HepG2 (cell line): ENCODE data around the gene OR4M1. TPM values are rescaled to one million over a fixed set of nuclear protein-coding genes. Genes with fewer than 3 reads are reported as not detected.

ENCODE experiments used
- ATAC-seq: fragments of 200-7000 bp; cut with Tn5 transposase; 3 replicates; pipeline ENCODE4 v1.9.1; 2020; ENCODE audit warnings: mild to moderate bottlenecking, moderate library complexity
- BruUV-seq: library from RNA; stranded (reverse); fragments of 400-500 nt; replicated peaks from 2 replicates; lab custom pipeline; 2021; lab: Mats Ljungman, UMichigan
- CTCF ChIA-PET: fragments of 300-600 bp; formaldehyde crosslinking; extraction: SDS; loops from one replicate; lab custom pipeline; 2021; ENCODE audit warnings: low total read pairs, inconsistent platforms, low intra/inter-chr PET ratio; lab: Yijun Ruan, JAX
- POLR2A ChIA-PET: fragments of 350-600 bp; sonication (Branson Sonifier 250); formaldehyde crosslinking; loops from one replicate; lab custom pipeline; 2020; ENCODE audit warnings: antibody characterized with exemption, inconsistent platforms; lab: Yijun Ruan, JAX
- DNase-seq: peaks from one replicate; pipeline ENCODE4 v3.0.0-alpha.2; 2015; ENCODE audit warnings: low spot score
- FAIRE-seq: peaks from 3 replicates; lab custom pipeline; 2011; peaks lifted over from hg19 to GRCh38; lab: Jason Lieb, UNC
- H2AFZ ChIP-seq: one replicate; pipeline ENCODE4 v1.6.1; 2011; ENCODE audit warnings: low read length, inconsistent platforms
- H3K27ac ChIP-seq: fragments of 300-600 bp; 3 replicates; pipeline ENCODE4 v1.8.0; 2011; ENCODE audit warnings: mixed run types, mild to moderate bottlenecking, mixed read lengths, low read length, inconsistent platforms; ENCODE audit not compliant: insufficient read depth; ENCODE audit errors: extremely low read length
- H3K27me3 ChIP-seq, 2 experiments: fragments of 200-600 bp in 1 of 2; 2 replicates in 1 of 2; 3 replicates in 1 of 2; pipeline versions ENCODE4 v1.6.0 to v1.8.0; 2011; ENCODE audit warnings: low read length in 2 of 2, mild to moderate bottlenecking in 2 of 2, moderate library complexity in 2 of 2, inconsistent platforms in 1 of 2; ENCODE audit not compliant: insufficient read depth in 2 of 2, control insufficient read depth in 1 of 2
- H3K36me3 ChIP-seq, 2 experiments: fragments of 200-600 bp in 1 of 2; replicated peaks in 1 of 2; 2 replicates in 1 of 2; 3 replicates in 1 of 2; pipeline versions ENCODE4 v1.5.1 to v1.8.0; 2011; ENCODE audit warnings: low read length in 2 of 2, inconsistent platforms in 1 of 2; ENCODE audit not compliant: insufficient read depth in 2 of 2, control insufficient read depth in 1 of 2
- H3K4me1 ChIP-seq: 2 replicates; pipeline ENCODE4 v1.5.1; 2012; ENCODE audit warnings: low read length, inconsistent platforms; ENCODE audit not compliant: insufficient read depth
- H3K4me2 ChIP-seq: 2 replicates; pipeline ENCODE4 v1.6.0; 2011; ENCODE audit warnings: low read depth, low read length, inconsistent platforms
- H3K4me3 ChIP-seq, 3 experiments: fragments of 200-600 bp in 1 of 3; sonication (generic), shearing (Covaris generic) in 1 of 3; replicated peaks in 1 of 3; 2 replicates each; pipeline ENCODE4 v1.5.1; 2011 to 2016; ENCODE audit warnings: low read length in 3 of 3, inconsistent platforms in 2 of 3, low read depth in 2 of 3, mild to moderate bottlenecking in 2 of 3, control low read depth in 1 of 3, mixed read lengths in 1 of 3; ENCODE audit not compliant: insufficient read depth in 1 of 3
- H3K79me2 ChIP-seq: one replicate; pipeline ENCODE4 v1.6.1; 2011; ENCODE audit warnings: low read length, inconsistent platforms; ENCODE audit not compliant: insufficient read depth
- H3K9ac ChIP-seq: 2 replicates; pipeline ENCODE4 v1.6.0; 2011; ENCODE audit warnings: mild to moderate bottlenecking, low read depth, low read length, inconsistent platforms; ENCODE audit not compliant: insufficient read depth
- H3K9me3 ChIP-seq: 2 replicates; pipeline ENCODE4 v1.5.1; 2012; ENCODE audit warnings: mild to moderate bottlenecking, low read length
- H4K20me1 ChIP-seq: 2 replicates; pipeline ENCODE4 v1.6.0; 2011; ENCODE audit warnings: inconsistent platforms, mild to moderate bottlenecking, low read length, moderate library complexity; ENCODE audit not compliant: insufficient read depth
- ATF5 ChIP-seq: sonication (generic); formaldehyde crosslinking; IDR thresholded peaks from 2 replicates; pipeline ENCODE4 v1.4.0; 2020; ENCODE audit warnings: mild to moderate bottlenecking, low read depth, missing genetic modification reagents
- CBX2 ChIP-seq, 2 experiments: fragments of 200-600 bp in 1 of 2; sonication (generic); formaldehyde crosslinking in 1 of 2; IDR thresholded peaks; 2 replicates each; pipeline versions ENCODE4 v1.7.0 to v1.8.1; 2018 to 2022; ENCODE audit warnings: low read depth in 2 of 2, low read length in 1 of 2, mild to moderate bottlenecking in 1 of 2, missing genetic modification reagents in 1 of 2
- CENPX ChIP-seq: sonication (generic); formaldehyde crosslinking; IDR thresholded peaks from 2 replicates; pipeline ENCODE4 v1.9.0; 2021; ENCODE audit warnings: mild to moderate bottlenecking, missing genetic modification reagents, moderate library complexity
- FOXO4 ChIP-seq: sonication (generic); formaldehyde crosslinking; conservative IDR thresholded peaks from 2 replicates; pipeline ENCODE4 v1.8.1; 2023; ENCODE audit warnings: missing genetic modification reagents
- HBP1 ChIP-seq: IDR thresholded peaks from 2 replicates; pipeline ENCODE4 v1.6.1; 2016; ENCODE audit warnings: low read depth, control low read depth
- MAX ChIP-seq: IDR thresholded peaks from 2 replicates; pipeline ENCODE4 v1.6.1; 2012; ENCODE audit warnings: inconsistent platforms
- ONECUT2 ChIP-seq: sonication (generic); formaldehyde crosslinking; IDR thresholded peaks from 2 replicates; pipeline ENCODE4 v1.4.0; 2020; ENCODE audit warnings: missing genetic modification reagents
- PHB2 ChIP-seq: fragments of 450-650 bp; IDR thresholded peaks from 2 replicates; pipeline ENCODE4 v1.6.1; 2018; ENCODE audit not compliant: partially characterized antibody
- RNF2 ChIP-seq: fragments of 450-650 bp; conservative IDR thresholded peaks from 2 replicates; pipeline ENCODE4 v1.6.1; 2016; ENCODE audit warnings: low read depth
- ZC3H4 ChIP-seq: sonication (generic); formaldehyde crosslinking; IDR thresholded peaks from 2 replicates; pipeline ENCODE4 v1.4.0; 2020; ENCODE audit warnings: missing genetic modification reagents, borderline replicate concordance
- ZNF251 ChIP-seq: sonication (generic); formaldehyde crosslinking; IDR thresholded peaks from 2 replicates; pipeline ENCODE4 v1.9.0; 2021; ENCODE audit warnings: mild to moderate bottlenecking, missing genetic modification reagents
- ZNF501 ChIP-seq: sonication (generic); formaldehyde crosslinking; IDR thresholded peaks from 2 replicates; pipeline ENCODE4 v1.5.1; 2020; ENCODE audit warnings: mild to moderate bottlenecking, moderate library complexity, missing genetic modification reagents
- ZNF570 ChIP-seq: sonication (generic); formaldehyde crosslinking; IDR thresholded peaks from 2 replicates; pipeline ENCODE4 v1.4.0; 2020; ENCODE audit warnings: mild to moderate bottlenecking, missing genetic modification reagents, borderline replicate concordance
- ZNF576 ChIP-seq: sonication (generic); formaldehyde crosslinking; IDR thresholded peaks from 2 replicates; pipeline ENCODE4 v1.4.0; 2020; ENCODE audit warnings: mild to moderate bottlenecking, missing genetic modification reagents
- ZNF691 ChIP-seq: sonication (generic); formaldehyde crosslinking; IDR thresholded peaks from 2 replicates; pipeline ENCODE4 v1.4.0; 2020; ENCODE audit warnings: missing genetic modification reagents, low read depth, mild to moderate bottlenecking, borderline replicate concordance
- ZNF776 ChIP-seq: sonication (generic); formaldehyde crosslinking; IDR thresholded peaks from 2 replicates; pipeline ENCODE4 v1.4.0; 2020; ENCODE audit warnings: mild to moderate bottlenecking, missing genetic modification reagents
- ZZZ3 ChIP-seq: sonication (generic); formaldehyde crosslinking; IDR thresholded peaks from 2 replicates; pipeline ENCODE4 v1.4.0; 2020; ENCODE audit warnings: missing genetic modification reagents, mild to moderate bottlenecking, borderline replicate concordance
- WGBS: methylation state at CpG from one replicate; pipeline ENCODE4 v1.1.6; 2017; ENCODE audit warnings: low lambda C conversion rate; 5-methylcytosine and 5-hydroxymethylcytosine counted together
- in situ Hi-C: cut with HindIII; loops from 2 replicates; pipeline ENCODE4 v1.10.0; 2017; ENCODE audit warnings: low pct_unique_long_range_greater_than_20kb; ENCODE audit not compliant: extremely low pct_ligation_motif_present
- intact Hi-C: fragments of 100-400 bp; cut with micrococcal nuclease; formaldehyde crosslinking; loops from one replicate; pipeline ENCODE4 v1.10.0; 2022; ENCODE audit not compliant: unreplicated experiment
- polyA plus RNA-seq, 8 experiments: library from polyadenylated mRNA; depleted of rRNA in 3 of 8; stranded (reverse) in 7 of 8; unstranded in 1 of 8; fragments of >200 nt; fragmentation: Illumina TruSeq in 4 of 8; extraction: Trizol in 4 of 8; gene quantifications; 2 replicates each; pipeline versions ENCODE4 v1.2.1 to v1.2.3, GENCODE V29; 2011 to 2016; ENCODE audit warnings: low read depth in 4 of 8, missing spikeins in 1 of 8, mixed read lengths in 1 of 8; ENCODE audit not compliant: insufficient read depth in 1 of 8
- total RNA-seq, 5 experiments: library from RNA; depleted of rRNA; stranded (reverse); fragments of >200 nt; fragmentation: Illumina TruSeq; extraction: Trizol; gene quantifications; 2 replicates each; pipeline ENCODE4 v1.2.3, GENCODE V29; 2016; ENCODE audit warnings: low read depth in 1 of 5

The OR4M1 gene
- total and polyA plus RNA-seq, 2 of the 13 experiments (the other 11 are each of a cell fraction or from before 2014, with no cell fraction given) = not detected

- intact Hi-C loops = no loop called here
- CTCF ChIA-PET = no interaction called here
Observed at GRCh38 chr14:19729763-19730162, 43.5 kb upstream of the OR4M1 start.

More at GRCh38 chr14:19729763-19730162, 43.5 kb upstream of the OR4M1 start:
- no peaks in the 10 kb centered on the region; a peak in 1 of 5 replicates for H3K27me3 ChIP-seq
- H3K9ac ChIP-seq = no peak overlapping the region
- H3K79me2 ChIP-seq = no peaks in the 10 kb centered on the region
- H2AFZ ChIP-seq = no peak overlapping the region
- no peaks in the 10 kb centered on the region for H3K4me1 ChIP-seq
- TF ChIP-seq HBP1 (CRISPR knock-in tag) (no peak), RNF2 (no peak), ZZZ3 (CRISPR knock-in tag) (no peak), FOXO4 (no peak), ZNF251 (CRISPR knock-in tag) (no peak), ZNF570 (CRISPR knock-in tag) (no peak), ATF5 (CRISPR knock-in tag) (no peak), ZNF576 (CRISPR knock-in tag) (no peak), ZNF501 (no peak), ZNF776 (no peak), ZC3H4 (CRISPR knock-in tag) (no peak), CENPX (CRISPR knock-in tag) (no peak), PHB2 (no peak), ZNF691 (no peak), CBX2 (IDR thresholded peaks at IDR 0.05; ENCODE audit: low read depth, low read length) (no peak), CBX2 (CRISPR knock-in tag; IDR thresholded peaks at IDR 0.05; ENCODE audit: low read depth) (no peak), MAX (no peak), ONECUT2 (no peak)
- H3K9me3 ChIP-seq = peaks cover 31% of the 10 kb centered on the region
- H3K4me2 ChIP-seq = no peak overlapping the region
- POLR2A ChIA-PET = no interaction called here
- FAIRE-seq (no peak), ATAC-seq (no peak), DNase-seq (no peak)
- H4K20me1 ChIP-seq = no peaks in the 10 kb centered on the region
- H3K36me3 ChIP-seq = no peaks in the 10 kb centered on the region
- in situ Hi-C loops = no loop called here
- no TSS peak for BruUV-seq
- 0% methylated on average over 2 of the region's 2 CpGs for WGBS
- no peak overlapping the region for H3K4me3 ChIP-seq
- no peak overlapping the region for H3K27ac ChIP-seq
